Activated CD8-positive, alpha-beta memory T cell treated with anti-CD3 and anti-CD28 coated beads, Interleukin-2, amount 10 ng/mL, durations not matched to agents 7 days and 5 days (primary cell): Measurements from ENCODE around the gene PFDN2. TPM values are rescaled to one million over a fixed set of nuclear protein-coding genes. Genes with fewer than 3 reads are reported as not detected.

Source experiments
- total RNA-seq, 2 experiments: library from RNA; stranded (reverse); gene quantifications; one replicate each; pipeline ENCODE4 v1.2.3, GENCODE V29; 2021

The PFDN2 gene
- total RNA-seq, 2 experiments from 2014 or later, result 82.8 to 98.5 TPM

Other genes with a start within 250 kb of the PFDN2 start
- gene ITLN1, start 232.9 kb downstream of the PFDN2 start, total RNA-seq, result not detected
- gene ITLN2, start 163.2 kb downstream of the PFDN2 start, total RNA-seq, result not detected
- gene F11R, start 96.9 kb downstream of the PFDN2 start, total RNA-seq, result 10 to 100 TPM; 13.5 to 14.0 TPM
- gene TSTD1, start 79.1 kb downstream of the PFDN2 start, total RNA-seq, result 10 to 100 TPM; 62.8 TPM
- gene USF1, start 72.1 kb downstream of the PFDN2 start, total RNA-seq, result 10 to 100 TPM; 75.4 to 90.1 TPM
- gene ARHGAP30, start 48.1 kb downstream of the PFDN2 start, total RNA-seq, result 100 to 1,000 TPM; 260 to 273 TPM
- gene NECTIN4, start 28.5 kb downstream of the PFDN2 start, total RNA-seq, result under 1 TPM; 0.12 TPM
- under 1 TPM; 0.52 to 0.85 TPM for gene KLHDC9, start 19.7 kb downstream of the PFDN2 start, total RNA-seq
- gene NIT1, start 68 bp upstream of the PFDN2 start, total RNA-seq, result 10 to 100 TPM; 36.4 to 40.9 TPM
- gene DEDD, start 14.6 kb upstream of the PFDN2 start, total RNA-seq, result 10 to 100 TPM; 37.1 to 40.6 TPM
- 10 to 100 TPM; 90.7 to 98.4 TPM for gene UFC1, start 35.9 kb upstream of the PFDN2 start, total RNA-seq
- 10 to 100 TPM; 36.0 to 40.8 TPM for gene USP21, start 41.5 kb upstream of the PFDN2 start, total RNA-seq
- gene PPOX, start 48.4 kb upstream of the PFDN2 start, total RNA-seq, result 10 to 100 TPM; 34.5 to 43.9 TPM
- gene B4GALT3, start 59.5 kb upstream of the PFDN2 start, total RNA-seq, result 10 to 100 TPM; 47.0 to 53.5 TPM
- under 1 TPM; 0.30 to 0.38 TPM for gene ADAMTS4, start 81.0 kb upstream of the PFDN2 start, total RNA-seq
- 10 to 100 TPM; 69.4 to 83.9 TPM for gene NDUFS2, start 84.3 kb upstream of the PFDN2 start, total RNA-seq
- 1 to 10 TPM; 1.1 to 5.8 TPM for gene FCER1G, start 97.3 kb upstream of the PFDN2 start, total RNA-seq
- not detected for gene APOA2, start 105.6 kb upstream of the PFDN2 start, total RNA-seq
- gene TOMM40L, start 108.0 kb upstream of the PFDN2 start, total RNA-seq, result 10 to 100 TPM; 19.4 to 27.6 TPM
- not detected for gene NR1I3, start 120.2 kb upstream of the PFDN2 start, total RNA-seq
- not detected for gene PCP4L1, start 140.7 kb upstream of the PFDN2 start, total RNA-seq
- 1 to 10 TPM; 3.9 to 5.9 TPM for gene MPZ, start 191.9 kb upstream of the PFDN2 start, total RNA-seq
- 100 to 1,000 TPM; 144 to 173 TPM for gene SDHC, start 196.3 kb upstream of the PFDN2 start, total RNA-seq
- gene CFAP126, start 249.8 kb upstream of the PFDN2 start, total RNA-seq, result not detected